HEK293 (cell line): ENCODE data around the gene RRP1B.

Experiments
- CTCF ChIP-seq: fragments of 450-650 bp; formaldehyde crosslinking; IDR thresholded peaks from 2 replicates; pipeline ENCODE4 v1.5.1; 2016; ENCODE audit warnings: missing biosample characterization, missing genetic modification characterization
- YY1 ChIP-seq: fragments of 450-650 bp; formaldehyde crosslinking; IDR thresholded peaks from 2 replicates; pipeline ENCODE4 v1.5.1; 2018; ENCODE audit warnings: missing biosample characterization, missing genetic modification characterization
- TF ChIP-seq, protein P1 (sequence below): IDR thresholded peaks from 2 replicates; pipeline ENCODE4 v1.6.1; 2011; ENCODE audit warnings: mild to moderate bottlenecking, low read depth, low read length, borderline replicate concordance

- TF ChIP-seq CTCF (tag by site-specific recombination) (no peak), YY1 (no peak)
- TF ChIP-seq, protein P1, sequence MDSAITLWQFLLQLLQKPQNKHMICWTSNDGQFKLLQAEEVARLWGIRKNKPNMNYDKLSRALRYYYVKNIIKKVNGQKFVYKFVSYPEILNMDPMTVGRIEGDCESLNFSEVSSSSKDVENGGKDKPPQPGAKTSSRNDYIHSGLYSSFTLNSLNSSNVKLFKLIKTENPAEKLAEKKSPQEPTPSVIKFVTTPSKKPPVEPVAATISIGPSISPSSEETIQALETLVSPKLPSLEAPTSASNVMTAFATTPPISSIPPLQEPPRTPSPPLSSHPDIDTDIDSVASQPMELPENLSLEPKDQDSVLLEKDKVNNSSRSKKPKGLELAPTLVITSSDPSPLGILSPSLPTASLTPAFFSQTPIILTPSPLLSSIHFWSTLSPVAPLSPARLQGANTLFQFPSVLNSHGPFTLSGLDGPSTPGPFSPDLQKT = no peak
Observed at GRCh38 chr21:43733060-43733459, 73.7 kb downstream of the RRP1B start.
